Measurements from ENCODE around the gene PPP1R1C. TPM values are rescaled to one million over a fixed set of nuclear protein-coding genes. Genes with fewer than 3 reads are reported as not detected.

The PPP1R1C gene
- total RNA-seq, 4 donors from 2014 or later = 0.96 to 4.3 TPM; not detected in 2

GRCh38 chr2:182043021-182043420, 57.4 kb downstream of the PPP1R1C start:
- in situ Hi-C loops (cut with MboI; ENCODE audit: low pct_ligation_motif_present in 1 of 4, low pct_unique_long_range_greater_than_20kb in 1 of 4, low sequenced_read_pairs in 3 of 4) = no loop called here
- Histone ChIP-seq H3K27ac (no peak overlapping the region), H3K9me3 (no peaks in the 10 kb centered on the region), H3K36me3 (no peaks in the 10 kb centered on the region), H3K4me1 (no peaks in the 10 kb centered on the region), H3K27me3 (no peaks in the 10 kb centered on the region), H3K4me3 (no peak overlapping the region)
- intact Hi-C loops (cut with DNase I; ENCODE audit: low total_unique reads) = no loop called here
- 60 to 71% methylated on average over 1 of the region's 1 CpG for WGBS, 2 donors (ENCODE audit: low coverage in 1 of 2)
- TF ChIP-seq POLR2A (IDR thresholded peaks at IDR 0.05) (no peak), POLR2AphosphoS5 (IDR thresholded peaks at IDR 0.05) (no peak), EP300 (IDR thresholded peaks at IDR 0.05; ENCODE audit: low read depth) (no peak), CTCF (IDR thresholded peaks at IDR 0.05) (no peak)
- no peak for DNase-seq

GRCh38 chr2:182043861-182044260, 58.2 kb downstream of the PPP1R1C start:
- H3K4me1 ChIP-seq = no peaks in the 10 kb centered on the region
- H3K9me3 ChIP-seq = no peaks in the 10 kb centered on the region
- WGBS, 2 donors (ENCODE audit: low coverage in 1 of 2) = 89 to 91% methylated on average over 4 of the region's 4 CpGs
- no peak for DNase-seq
- no peak overlapping the region for H3K27ac ChIP-seq
- no peak for TF ChIP-seq POLR2A (IDR thresholded peaks at IDR 0.05)
- H3K27me3 ChIP-seq = no peaks in the 10 kb centered on the region
- in situ Hi-C loops (cut with MboI; ENCODE audit: low pct_ligation_motif_present in 1 of 4, low pct_unique_long_range_greater_than_20kb in 1 of 4, low sequenced_read_pairs in 3 of 4) = no loop called here
- H3K4me3 ChIP-seq = no peak overlapping the region
- intact Hi-C loops (cut with DNase I; ENCODE audit: low total_unique reads) = no loop called here
- no peaks in the 10 kb centered on the region for H3K36me3 ChIP-seq

GRCh38 chr2:182047544-182047943, 61.9 kb downstream of the PPP1R1C start:
- Histone ChIP-seq H3K9me3 (no peaks in the 10 kb centered on the region), H3K4me3 (no peak overlapping the region), H3K36me3 (no peaks in the 10 kb centered on the region), H3K27me3 (no peaks in the 10 kb centered on the region), H3K4me1 (peaks cover 0 to 6% (median 2%) of the 10 kb centered on the region in 4 donors), H3K27ac (no peak overlapping the region)
- intact Hi-C loops (cut with DNase I; ENCODE audit: low total_unique reads) (no loop called here), in situ Hi-C loops (cut with MboI; ENCODE audit: low pct_ligation_motif_present in 1 of 4, low pct_unique_long_range_greater_than_20kb in 1 of 4, low sequenced_read_pairs in 3 of 4) (no loop called here)
- TF ChIP-seq EP300 (IDR thresholded peaks at IDR 0.05; ENCODE audit: low read depth) (no peak), CTCF (IDR thresholded peaks at IDR 0.05) (no peak), POLR2AphosphoS5 (IDR thresholded peaks at IDR 0.05) (no peak), POLR2A (IDR thresholded peaks at IDR 0.05) (no peak)
- DNase-seq = no peak

- WGBS, 2 donors (ENCODE audit: low coverage in 1 of 2) = 57 to 70% methylated on average over 2 of the region's 2 CpGs
- in situ Hi-C loops (cut with MboI; ENCODE audit: low pct_ligation_motif_present in 1 of 4, low pct_unique_long_range_greater_than_20kb in 1 of 4, low sequenced_read_pairs in 3 of 4) = no loop called here
- TF ChIP-seq EP300 (IDR thresholded peaks at IDR 0.05; ENCODE audit: low read depth) = no peak
- TF ChIP-seq CTCF (IDR thresholded peaks at IDR 0.05) = no peak
- Histone ChIP-seq H3K27me3 (no peaks in the 10 kb centered on the region), H3K36me3 (no peaks in the 10 kb centered on the region), H3K4me1 (peaks cover 0 to 6% (median 2%) of the 10 kb centered on the region in 4 donors), H3K9me3 (no peaks in the 10 kb centered on the region), H3K4me3 (no peak overlapping the region), H3K27ac (no peak overlapping the region)
- intact Hi-C loops (cut with DNase I; ENCODE audit: low total_unique reads) = no loop called here
- DNase-seq = no peak
Measured at GRCh38 chr2:182048088-182048487, 62.4 kb downstream of the PPP1R1C start.

- in situ Hi-C loops (cut with MboI; ENCODE audit: low pct_ligation_motif_present in 1 of 4, low pct_unique_long_range_greater_than_20kb in 1 of 4, low sequenced_read_pairs in 3 of 4) = no loop called here
- Histone ChIP-seq H3K27ac (no peak overlapping the region), H3K36me3 (no peaks in the 10 kb centered on the region), H3K27me3 (no peaks in the 10 kb centered on the region), H3K9me3 (no peaks in the 10 kb centered on the region), H3K4me1 (peaks cover 0 to 6% (median 2%) of the 10 kb centered on the region in 4 donors), H3K4me3 (no peak overlapping the region)
- WGBS, 2 donors (ENCODE audit: low coverage in 1 of 2) = 88 to 100% methylated on average over 2 of the region's 2 CpGs
- TF ChIP-seq POLR2AphosphoS5 (IDR thresholded peaks at IDR 0.05) = no peak
- no peak for TF ChIP-seq EP300 (IDR thresholded peaks at IDR 0.05; ENCODE audit: low read depth)
- no peak for TF ChIP-seq CTCF (IDR thresholded peaks at IDR 0.05)
- no peak for TF ChIP-seq POLR2A (IDR thresholded peaks at IDR 0.05)
- no peak for DNase-seq
- intact Hi-C loops (cut with DNase I; ENCODE audit: low total_unique reads) = no loop called here
Measured at GRCh38 chr2:182048621-182049020, 63.0 kb downstream of the PPP1R1C start.

All from transverse colon (tissue), 4 donors.